Measurements from ENCODE around the gene TMCO2.

Gene TMCO2

DNA sequence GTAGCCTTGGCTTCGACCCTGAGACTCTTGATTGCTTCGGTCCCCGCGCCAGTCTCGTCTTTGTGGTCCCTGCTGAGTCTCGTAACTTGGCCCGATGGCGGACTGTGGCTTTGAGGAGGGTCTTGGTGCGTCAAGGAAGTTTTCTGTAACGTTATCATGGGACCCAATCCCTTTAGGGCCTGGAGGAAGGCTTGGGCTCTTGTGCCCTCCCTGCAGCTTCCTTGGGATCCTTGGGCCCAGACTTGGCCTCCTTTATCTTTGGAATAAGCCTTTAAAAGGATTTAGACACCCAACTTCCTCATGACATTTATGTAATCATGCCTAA lies 10.7 kb downstream of the TMCO2 start:
- DNase-seq = no peak

DNA sequence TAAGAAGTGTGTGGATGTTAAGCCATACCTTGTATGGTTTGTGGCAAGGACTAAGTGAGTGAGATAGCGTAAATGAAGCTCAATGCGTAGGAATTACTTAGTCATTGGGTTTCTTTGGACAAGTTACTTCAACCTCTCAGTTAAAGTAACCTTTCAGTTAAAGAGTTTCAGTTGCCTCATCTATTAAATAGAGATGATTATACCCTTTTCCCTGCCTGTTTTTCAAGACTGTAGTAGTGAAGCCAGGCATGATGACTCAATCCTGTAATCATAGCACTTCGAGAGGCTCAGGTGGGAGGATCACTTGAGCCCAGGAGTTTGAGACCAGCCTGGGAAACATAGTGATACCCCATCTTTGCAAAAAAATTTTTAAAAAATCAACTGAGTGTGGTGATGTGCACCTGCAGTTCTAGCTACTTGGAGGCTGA lies 16.6 kb downstream of the TMCO2 start:
- DNase-seq = no peak

DNA sequence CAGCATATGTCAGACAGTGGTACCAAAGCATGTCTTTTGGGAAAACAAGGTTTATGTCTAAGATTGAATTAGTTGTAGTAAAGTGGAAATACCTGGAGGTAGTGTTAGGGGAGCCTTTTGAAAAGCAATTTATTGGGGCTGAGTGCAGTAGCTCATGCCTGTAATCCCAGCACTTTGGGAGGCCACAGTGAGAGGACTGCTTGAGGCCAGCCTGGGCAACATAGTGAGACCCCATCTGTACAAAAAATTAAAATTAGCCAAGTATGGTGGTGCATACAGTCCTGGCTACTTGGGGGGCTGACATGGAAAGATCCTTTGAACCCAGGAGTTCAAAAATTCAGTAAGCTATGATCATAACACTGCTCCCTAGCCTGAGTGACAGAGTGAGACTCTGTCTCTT lies 17.6 kb downstream of the TMCO2 start:
- DNase-seq = no peak

DNA sequence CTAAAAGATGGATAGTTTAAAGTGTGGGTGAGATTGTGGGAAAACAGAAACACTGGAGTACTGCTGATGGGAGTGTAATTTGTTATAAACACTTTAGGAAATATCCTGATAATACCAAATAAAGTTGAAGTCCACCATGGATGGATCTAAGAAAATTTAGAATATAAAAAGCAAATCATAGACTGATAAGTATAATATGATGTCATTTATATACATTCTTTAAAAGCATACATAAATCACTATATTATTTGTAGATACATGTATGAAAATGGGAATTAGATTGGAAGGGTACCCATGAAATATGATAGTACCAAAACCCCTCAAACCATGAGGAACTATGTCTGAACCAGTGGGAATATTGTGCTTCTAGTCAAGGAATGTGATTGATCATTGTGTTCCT lies 18.2 kb downstream of the TMCO2 start:
- DNase-seq = no peak

DNA sequence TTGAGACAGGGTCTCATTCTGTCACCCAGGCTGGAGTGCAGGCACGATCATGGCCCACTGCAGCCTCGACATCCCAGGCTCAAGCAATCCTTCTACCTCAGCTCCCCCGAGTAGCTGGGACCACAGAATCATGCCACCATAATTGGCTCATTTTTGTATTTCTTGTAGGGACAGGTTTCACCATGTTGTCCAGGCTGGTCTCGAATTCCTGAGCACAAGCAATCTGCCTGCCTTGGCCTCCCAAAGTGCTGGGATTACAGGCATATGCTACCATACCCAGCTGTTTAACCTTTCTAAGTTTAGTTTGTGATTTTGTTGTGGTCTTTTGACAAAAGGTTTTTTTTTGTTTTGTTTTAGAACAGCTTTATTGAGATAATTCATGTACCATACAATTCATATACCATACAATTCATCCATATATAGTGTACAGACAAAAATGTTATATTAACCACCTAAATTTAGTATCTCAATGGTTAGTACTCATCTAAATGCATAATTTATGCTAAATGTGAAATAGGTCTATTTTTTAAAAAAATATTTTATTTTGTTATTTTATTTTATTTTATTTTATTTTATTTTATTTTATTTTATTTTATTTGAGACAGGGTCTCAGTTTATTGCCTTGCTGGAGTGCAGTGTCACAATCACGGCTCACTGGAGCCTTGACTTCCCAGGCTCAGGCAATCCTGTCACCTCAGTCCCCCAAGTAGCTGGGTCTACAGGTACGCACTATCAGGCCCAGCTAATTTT lies 19.2 kb downstream of the TMCO2 start:
- DNase-seq = no peak

DNA sequence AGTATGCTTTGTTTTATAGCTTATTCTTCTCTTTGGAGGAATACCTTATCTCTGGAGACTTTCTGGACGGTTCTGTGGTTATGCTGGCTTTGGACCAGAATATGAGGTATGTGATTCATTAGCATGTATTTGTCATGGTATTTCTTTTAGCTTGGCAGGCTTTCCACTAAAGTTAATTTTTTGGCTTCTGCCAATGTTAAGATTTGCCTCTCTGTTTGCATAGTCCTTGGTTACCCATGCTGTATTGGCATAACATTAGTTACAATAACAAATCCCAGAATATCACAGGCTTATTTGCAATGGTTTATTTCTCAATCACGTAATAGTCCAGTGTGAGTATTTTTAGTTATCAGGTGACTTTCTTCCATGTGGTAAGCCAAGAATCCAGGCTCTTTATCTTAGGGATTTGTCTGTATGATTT lies 20.0 kb downstream of the TMCO2 start:
- no peak for DNase-seq

DNA sequence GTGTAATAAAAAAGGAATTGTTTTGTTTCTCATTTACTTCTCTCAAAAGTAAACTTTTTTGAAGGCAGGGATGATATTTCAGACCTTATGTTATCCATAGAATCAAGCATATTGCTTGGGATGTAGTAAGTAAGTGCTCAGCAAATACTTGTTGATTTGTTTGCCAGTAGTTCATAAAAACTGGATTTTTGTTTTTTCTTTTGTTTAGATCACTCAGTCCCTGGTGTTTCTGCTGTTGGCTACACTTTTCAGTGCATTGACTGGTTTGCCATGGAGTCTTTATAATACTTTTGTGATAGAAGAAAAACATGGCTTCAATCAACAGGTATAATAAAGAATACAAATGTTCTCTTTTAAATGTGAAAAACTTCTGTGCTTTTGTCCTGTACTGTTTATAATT lies 20.5 kb downstream of the TMCO2 start:
- DNase-seq = no peak

DNA sequence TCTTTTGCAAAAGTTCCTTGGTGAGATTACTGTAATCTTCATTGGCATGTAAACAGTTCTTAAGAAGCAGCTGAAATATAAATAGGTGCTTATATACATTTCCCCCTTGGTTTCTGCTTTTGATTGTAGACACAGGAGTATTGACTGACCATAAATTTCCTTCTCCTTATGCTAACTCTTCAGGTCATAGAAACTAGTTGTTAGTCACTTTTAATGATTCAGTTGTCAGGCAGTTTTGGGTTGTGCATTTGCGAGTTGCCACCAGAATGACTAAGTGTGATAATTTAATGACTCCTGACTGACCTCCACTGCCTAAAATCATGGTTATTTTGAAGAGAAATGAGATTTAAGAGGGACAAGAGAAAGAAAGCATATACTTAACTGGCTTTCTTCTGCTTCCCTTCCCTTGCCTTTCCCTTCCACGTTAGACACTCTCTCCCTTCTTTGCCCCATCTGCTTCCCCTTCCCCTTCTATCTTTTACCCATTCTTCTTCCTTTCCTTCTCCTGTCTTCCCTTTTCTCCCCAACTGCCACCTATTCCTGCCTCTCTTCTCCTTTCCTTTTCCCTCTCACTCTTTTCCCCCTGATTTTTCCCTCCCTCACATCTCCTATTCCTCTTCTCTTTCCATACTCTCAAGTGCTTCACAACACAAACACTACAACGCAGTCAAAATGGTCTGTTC lies 22.6 kb downstream of the TMCO2 start:
- DNase-seq = no peak

DNA sequence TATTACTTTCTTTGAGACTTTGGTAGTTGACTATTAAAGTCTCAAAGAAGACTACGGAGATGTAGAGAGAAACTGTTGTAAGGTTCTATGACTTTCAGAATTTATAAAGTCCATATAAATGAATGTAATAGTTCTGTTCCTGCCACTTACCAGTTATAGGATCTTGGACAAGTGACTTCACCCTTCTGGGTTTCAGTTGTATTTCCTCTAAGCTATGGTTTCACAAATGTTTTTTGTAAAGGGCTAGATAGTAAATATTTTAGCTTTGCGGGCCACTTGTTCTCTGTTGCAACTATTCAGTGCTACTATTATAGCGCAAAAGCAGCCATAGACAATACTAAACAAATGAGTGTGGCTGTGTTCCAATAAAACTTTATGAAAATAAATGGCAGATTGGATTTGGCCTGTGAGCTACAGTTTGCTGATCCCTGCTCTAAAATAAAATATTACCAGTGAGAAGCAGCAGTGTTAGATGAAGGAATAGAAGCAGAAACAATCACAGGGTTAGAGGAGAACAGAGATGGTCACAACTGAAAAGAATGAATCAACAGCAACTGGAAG lies 25.0 kb downstream of the TMCO2 start:
- DNase-seq = no peak

DNA sequence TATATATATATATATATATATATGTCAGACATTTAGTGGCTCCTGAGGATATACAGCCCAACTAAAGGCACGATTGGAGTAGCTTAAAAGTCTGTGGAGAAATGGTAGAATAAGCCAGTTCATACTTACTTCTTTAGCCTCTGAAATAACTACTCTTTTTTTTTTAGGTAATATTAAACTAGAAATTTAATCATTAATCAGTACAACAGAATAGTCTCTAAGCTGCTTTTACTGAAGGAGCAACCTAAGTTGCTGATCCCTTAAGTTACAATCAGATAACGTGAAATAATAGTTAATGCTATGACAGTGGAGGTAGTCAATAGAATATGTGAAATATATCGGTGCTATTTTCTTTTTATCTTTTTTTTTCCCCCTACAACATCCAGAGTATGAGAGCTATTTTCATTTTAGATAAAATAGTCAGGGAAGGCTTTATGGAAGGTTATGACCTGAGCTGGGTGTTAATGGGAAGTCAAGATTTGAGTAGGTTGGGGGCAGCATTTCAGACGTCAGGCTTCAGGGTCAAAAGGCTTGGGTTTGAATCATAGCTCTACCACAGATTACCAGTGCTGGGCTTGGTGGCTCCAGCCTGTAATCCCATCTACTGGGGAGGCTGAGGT lies 25.9 kb downstream of the TMCO2 start:
- DNase-seq = no peak

DNA sequence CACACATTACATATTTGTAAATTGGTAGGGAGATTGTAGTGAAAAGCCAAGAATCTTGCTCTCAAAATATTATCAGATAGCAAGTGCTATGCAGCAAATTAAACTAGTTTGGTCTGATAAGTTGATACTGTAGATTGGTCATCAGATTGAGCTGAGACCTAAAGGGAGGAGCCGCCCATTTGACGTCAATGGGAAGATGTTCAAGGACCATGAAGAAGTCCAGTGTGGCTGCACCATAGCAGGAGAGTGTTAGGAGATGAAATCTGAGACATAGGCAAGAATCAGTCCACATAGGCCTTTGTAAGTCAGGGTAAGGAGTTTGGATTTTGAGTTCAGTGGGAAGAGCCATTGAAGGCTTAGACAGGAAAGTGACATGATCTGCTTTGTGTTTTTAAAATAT lies 26.6 kb downstream of the TMCO2 start:
- no peak for DNase-seq

DNA sequence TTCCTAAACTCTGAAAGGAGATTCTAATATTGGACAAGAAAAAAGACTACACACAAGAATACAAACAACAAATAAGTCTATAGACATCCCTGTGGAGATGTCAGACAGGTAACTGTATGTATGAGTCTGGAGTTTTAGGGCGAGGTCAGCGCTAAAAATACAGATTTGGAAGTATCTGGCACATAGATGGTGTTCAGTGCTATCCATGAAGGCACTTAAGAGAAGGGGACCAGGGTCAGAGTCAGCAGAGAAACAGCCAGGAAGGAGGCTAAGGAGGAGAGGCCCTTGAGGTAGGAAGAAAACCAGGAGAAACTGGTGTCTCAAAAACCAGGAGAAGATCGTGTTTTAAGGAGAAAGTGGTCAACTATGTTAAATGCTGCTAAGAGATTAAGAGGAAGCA lies 28.4 kb downstream of the TMCO2 start:
- no peak for DNase-seq

DNA sequence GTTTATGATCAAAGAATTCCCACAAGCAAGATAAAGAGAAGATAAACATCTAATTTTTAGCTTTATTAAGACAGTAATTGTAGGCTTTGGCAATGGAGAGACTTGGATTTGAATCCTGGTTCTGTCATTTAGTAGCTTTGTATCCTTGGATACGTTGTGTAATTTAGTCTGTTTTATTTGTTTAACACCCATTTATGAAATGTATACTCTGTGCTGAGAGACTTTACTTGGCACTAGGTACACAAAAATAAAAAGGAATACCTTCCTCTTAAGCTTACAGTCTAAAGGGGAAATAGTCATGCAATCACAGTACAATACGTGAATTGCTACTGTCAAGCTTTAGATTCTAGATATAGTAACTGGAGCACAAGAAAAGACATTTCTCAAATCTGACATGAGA lies 34.1 kb downstream of the TMCO2 start:
- no peak for DNase-seq

DNA sequence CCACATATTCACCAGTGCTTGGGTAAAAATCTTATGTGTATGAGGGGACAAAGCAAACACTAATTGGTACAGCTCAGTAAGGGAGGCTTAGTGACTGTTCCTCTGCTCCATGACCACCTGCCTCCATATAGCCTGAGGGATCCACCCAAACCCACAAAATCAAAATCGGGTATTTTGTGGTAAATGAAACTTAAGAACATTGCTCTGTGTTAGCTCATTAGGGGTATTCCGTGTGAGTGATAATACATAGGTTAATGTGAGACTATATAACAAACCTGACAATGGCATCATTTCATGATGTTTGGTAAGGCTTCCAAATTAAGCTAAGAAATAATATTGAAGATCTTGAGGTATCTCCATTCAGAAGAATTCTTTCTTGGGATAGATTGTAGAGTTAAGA lies 43.6 kb downstream of the TMCO2 start:
- no peak for DNase-seq

DNA sequence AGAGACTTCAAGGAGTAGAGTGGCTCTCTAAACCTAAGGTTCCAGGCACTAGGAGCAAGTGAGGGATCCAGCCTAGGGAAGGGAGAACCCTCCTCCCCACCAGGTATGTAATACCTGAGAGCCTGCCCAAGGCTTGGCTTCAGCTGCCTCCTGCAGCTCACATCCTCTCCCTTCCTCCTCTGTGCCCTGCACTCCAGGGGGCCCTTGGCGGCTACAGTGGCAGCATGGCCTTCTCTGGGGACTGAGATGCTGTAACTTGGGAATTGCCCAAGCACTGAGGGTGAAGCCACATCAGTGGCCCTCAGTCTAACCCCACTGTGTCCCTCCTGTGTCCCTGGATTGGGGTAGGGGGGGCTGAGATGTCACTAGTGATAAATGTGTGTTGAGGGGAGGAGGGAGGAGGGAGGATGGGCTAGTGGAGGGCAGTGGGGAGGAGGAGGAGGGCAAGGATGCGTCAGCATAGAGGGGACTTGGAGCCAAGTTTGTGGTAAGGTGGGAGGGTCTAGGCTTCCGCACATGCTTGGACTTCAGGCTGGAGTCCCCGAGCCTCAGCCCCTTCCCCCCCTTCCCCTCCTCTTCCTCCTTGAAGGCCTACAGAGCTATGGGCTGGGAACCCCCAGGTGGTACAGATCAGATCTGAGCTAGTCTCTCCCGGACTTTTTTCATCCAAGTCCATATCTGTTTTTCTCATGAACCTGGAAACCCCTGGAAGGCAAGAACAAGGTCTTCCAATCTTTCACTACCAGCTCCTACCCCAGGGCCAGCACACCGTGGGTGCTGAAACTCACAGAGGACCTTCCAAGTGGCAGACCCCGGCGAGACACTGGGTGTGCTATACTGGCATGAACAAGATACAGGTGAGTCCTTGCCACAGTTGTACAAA lies 51.9 kb downstream of the TMCO2 start:
- no peak for DNase-seq

DNA sequence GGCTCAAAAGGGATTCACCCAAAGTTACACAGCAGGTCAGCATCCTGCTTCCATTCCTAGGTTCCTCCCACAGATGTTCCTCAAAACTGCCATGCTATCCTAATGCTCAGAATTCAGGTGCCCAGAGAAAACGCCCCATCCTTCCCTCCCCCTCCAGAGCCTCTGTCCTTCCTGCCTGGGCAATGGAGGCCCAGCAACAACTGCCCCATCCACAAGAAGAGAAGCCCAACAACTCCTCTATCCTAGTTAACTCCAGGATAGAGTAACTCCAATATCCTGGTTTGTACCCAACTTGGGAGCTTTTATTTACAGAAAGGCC lies 52.5 kb downstream of the TMCO2 start:
- DNase-seq = no peak

DNA sequence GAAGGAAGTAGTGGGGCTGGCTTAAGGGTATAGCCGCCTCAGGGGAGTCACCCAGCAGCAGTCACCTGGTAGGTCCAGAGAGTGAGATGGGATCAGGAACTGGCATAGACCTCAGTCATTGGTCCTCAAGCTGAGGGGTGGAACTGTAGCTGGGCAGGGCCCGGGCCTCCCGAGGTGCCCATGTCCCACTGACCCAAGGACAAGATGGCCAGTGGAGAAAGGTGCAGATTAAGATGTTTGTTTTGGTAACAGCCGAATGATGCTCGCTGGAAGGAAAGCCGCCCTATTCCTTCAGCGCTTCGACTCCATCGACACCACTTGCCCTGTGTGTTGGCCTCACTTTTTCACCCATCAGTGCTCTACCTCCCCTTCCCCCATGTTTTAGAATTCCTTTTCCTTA lies 52.9 kb downstream of the TMCO2 start:
- no peak for DNase-seq

DNA sequence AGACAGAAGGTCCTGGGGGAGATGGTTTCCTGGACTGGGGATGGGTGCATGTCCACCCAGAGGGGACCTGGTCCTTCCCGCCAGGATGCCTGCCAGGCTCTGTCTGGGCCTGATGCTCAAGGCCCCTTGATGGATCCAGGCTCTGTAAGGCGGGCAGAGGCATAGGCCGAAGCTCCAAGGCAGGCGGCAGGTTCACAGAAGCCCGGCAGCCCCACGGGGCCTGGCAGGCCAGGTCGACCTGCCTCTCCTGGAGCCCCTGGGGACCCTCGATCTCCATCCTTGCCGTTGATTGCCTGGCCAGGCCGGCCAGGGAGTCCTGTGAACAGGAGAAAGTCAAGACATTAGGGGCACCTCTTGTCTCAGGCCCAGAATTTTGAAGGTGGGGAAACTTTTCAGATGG lies 53.3 kb downstream of the TMCO2 start:
- DNase-seq = no peak
